HEK293T (cell line): ENCODE data around the gene PIK3CB.

Experiments used
- ARNT ChIP-seq: fragments of 450-650 bp; IDR thresholded peaks from 2 replicates; pipeline ENCODE4 v1.6.1; 2017; ENCODE audit warnings: mild to moderate bottlenecking
- BHLHE40 ChIP-seq: fragments of 450-650 bp; IDR thresholded peaks from 2 replicates; pipeline ENCODE4 v1.6.1; 2016; ENCODE audit warnings: mild to moderate bottlenecking, moderate library complexity, borderline replicate concordance
- ELF4 ChIP-seq: fragments of 450-650 bp; IDR thresholded peaks from 2 replicates; pipeline ENCODE4 v1.6.1; 2017; ENCODE audit warnings: antibody characterized with exemption
- FOXA1 ChIP-seq: fragments of 450-650 bp; IDR thresholded peaks from 2 replicates; pipeline ENCODE4 v1.6.1; 2016; ENCODE audit warnings: mild to moderate bottlenecking
- TARDBP ChIP-seq: fragments of 450-650 bp; IDR thresholded peaks from 2 replicates; pipeline ENCODE4 v1.6.1; 2016

DNA sequence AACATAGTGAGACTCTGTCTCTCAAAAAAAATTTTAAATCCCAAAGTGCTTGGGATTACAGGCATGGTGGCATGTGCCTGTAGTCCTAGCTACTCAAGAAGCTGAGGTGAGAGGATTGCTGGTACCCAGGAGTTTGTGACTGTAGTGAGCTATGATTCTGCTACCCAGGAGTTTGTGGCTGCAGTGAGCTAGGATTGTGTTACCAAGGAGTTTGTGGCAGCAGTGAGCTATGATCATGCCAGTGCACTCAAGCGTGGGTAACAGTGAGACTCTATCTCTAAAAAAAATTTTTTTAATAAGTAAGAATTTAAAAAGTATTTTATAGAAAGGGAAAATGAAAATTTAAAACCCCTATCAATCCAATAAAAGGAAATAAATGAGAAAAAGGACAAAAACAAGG lies 156.6 kb downstream of the PIK3CB start:
- TF ChIP-seq ARNT = no peak
- TF ChIP-seq FOXA1 = no peak
- TF ChIP-seq TARDBP = no peak
- no peak for TF ChIP-seq ELF4
- TF ChIP-seq BHLHE40 = no peak
